Neural progenitor cell (in vitro differentiated cells): ENCODE data around the gene HMCN1.

Source experiments
- EZH2phosphoT487 ChIP-seq: fragments of 200-600 bp; sonication (generic); IDR thresholded peaks from 2 replicates; pipeline ENCODE4 v1.6.1; 2017; ENCODE audit warnings: antibody characterized with exemption
- TF ChIP-seq, protein P1 (sequence below): fragments of 200-600 bp; sonication (generic); IDR thresholded peaks from 2 replicates; pipeline ENCODE4 v1.5.1; 2017; ENCODE audit warnings: antibody characterized with exemption, mild to moderate bottlenecking

DNA sequence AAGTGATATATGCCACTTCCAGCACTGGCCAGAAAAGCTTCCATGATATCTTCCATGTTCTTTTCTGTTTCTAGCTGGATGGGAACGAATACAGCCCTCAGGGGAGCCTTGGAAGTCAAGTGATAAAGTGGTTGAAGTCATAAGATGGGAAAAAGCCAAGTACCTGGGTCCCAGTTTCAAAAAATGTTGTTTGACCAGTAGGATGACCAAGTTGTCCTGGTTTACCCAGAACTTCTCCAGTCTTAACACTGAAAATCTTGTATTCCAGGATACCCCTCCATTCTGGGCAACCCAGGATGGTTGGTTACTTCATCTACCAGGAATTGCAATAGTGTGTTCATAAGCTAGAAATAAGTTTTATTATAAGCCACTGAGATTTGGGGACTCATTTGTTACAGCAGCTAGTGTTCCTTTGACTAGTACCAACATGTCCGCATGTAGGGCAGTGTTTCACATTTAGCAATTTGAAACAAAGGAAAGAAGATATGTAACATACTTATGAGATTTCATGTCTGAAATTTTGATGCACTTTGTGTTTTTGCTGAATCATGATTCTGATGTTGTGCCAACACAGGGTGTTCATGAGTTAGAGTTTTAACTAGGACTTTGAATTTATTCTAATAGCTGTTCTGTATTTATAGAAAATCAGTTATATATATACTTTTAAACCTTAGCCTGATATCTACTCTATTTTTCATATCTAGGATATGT is 500.9 kb downstream of the HMCN1 start:
- TF ChIP-seq, protein P1, sequence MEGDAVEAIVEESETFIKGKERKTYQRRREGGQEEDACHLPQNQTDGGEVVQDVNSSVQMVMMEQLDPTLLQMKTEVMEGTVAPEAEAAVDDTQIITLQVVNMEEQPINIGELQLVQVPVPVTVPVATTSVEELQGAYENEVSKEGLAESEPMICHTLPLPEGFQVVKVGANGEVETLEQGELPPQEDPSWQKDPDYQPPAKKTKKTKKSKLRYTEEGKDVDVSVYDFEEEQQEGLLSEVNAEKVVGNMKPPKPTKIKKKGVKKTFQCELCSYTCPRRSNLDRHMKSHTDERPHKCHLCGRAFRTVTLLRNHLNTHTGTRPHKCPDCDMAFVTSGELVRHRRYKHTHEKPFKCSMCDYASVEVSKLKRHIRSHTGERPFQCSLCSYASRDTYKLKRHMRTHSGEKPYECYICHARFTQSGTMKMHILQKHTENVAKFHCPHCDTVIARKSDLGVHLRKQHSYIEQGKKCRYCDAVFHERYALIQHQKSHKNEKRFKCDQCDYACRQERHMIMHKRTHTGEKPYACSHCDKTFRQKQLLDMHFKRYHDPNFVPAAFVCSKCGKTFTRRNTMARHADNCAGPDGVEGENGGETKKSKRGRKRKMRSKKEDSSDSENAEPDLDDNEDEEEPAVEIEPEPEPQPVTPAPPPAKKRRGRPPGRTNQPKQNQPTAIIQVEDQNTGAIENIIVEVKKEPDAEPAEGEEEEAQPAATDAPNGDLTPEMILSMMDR: no peak
- no peak for TF ChIP-seq EZH2phosphoT487
